ENCODE measurements around the gene C11orf87. TPM values are rescaled to one million over a fixed set of nuclear protein-coding genes. Genes with fewer than 3 reads are reported as not detected.
A peak's percentile ranks its signal among the peaks of the same experiment; 100 is the strongest.

The C11orf87 gene
- total RNA-seq, 1 experiment from 2014 or later = not detected

GRCh38 chr11:109425554-109425953, 3.6 kb downstream of the C11orf87 start:
- intact Hi-C loops (cut with micrococcal nuclease) = loop anchor here (5.0 kb wide), 1 partner anchor 272 kb away; no protein-coding TSS in a partner anchor
- no peak for TF ChIP-seq CTCF (IDR thresholded peaks at IDR 0.05; ENCODE audit: unreplicated experiment)
- BruUV-seq (replicated peaks) = no TSS peak
- H3K4me3 Mint-ChIP-seq (ENCODE audit: unreplicated experiment) = no peak overlapping the region
- ChIA-PET CTCF (interaction anchor here (0.6 kb wide), 1 partner anchor 383 kb away, joined by 3 read pairs; no protein-coding TSS in a partner anchor), POLR2A (no interaction called here)
- H3K36me3 Mint-ChIP-seq (ENCODE audit: insufficient read depth, unreplicated experiment) = no peaks in the 10 kb centered on the region
- H3K27ac Mint-ChIP-seq (ENCODE audit: low read depth, unreplicated experiment) = no peak overlapping the region
- peaks cover 35% of the 10 kb centered on the region for H3K27me3 Mint-ChIP-seq (ENCODE audit: insufficient read depth, unreplicated experiment)
- H3K9me3 Mint-ChIP-seq (ENCODE audit: unreplicated experiment) = no peaks in the 10 kb centered on the region
- peaks cover 8% of the 10 kb centered on the region for H3K4me1 Mint-ChIP-seq (ENCODE audit: insufficient read depth, unreplicated experiment)
- DNase-seq (ENCODE audit: unreplicated experiment) = no peak

GRCh38 chr11:109426442-109427240, 4.7 kb downstream of the C11orf87 start:
- Mint-ChIP-seq H3K27me3 (ENCODE audit: insufficient read depth, unreplicated experiment) (peaks cover 26% of the 10 kb centered on the region), H3K27ac (ENCODE audit: low read depth, unreplicated experiment) (no peak overlapping the region), H3K4me1 (ENCODE audit: insufficient read depth, unreplicated experiment) (peaks cover 8% of the 10 kb centered on the region), H3K36me3 (ENCODE audit: insufficient read depth, unreplicated experiment) (no peaks in the 10 kb centered on the region), H3K9me3 (ENCODE audit: unreplicated experiment) (no peaks in the 10 kb centered on the region), H3K4me3 (ENCODE audit: unreplicated experiment) (no peak overlapping the region)
- no TSS peak for BruUV-seq (replicated peaks)
- TF ChIP-seq CTCF (IDR thresholded peaks at IDR 0.05; ENCODE audit: unreplicated experiment) = peak; percentile 16
- intact Hi-C loops (cut with micrococcal nuclease) = loop anchor here (5.0 kb wide), 1 partner anchor 271 kb away; no protein-coding TSS in a partner anchor
- POLR2A ChIA-PET = interaction anchor here (0.6 to 1.6 kb wide), 3 partner anchors 13 to 1797 kb away, joined by 3 to 6 read pairs (median 3); no protein-coding TSS in a partner anchor
- CTCF ChIA-PET = interaction anchor here (0.7 to 1.4 kb wide), 6 partner anchors 14 to 527 kb away, joined by 3 to 4 read pairs (median 3); no protein-coding TSS in a partner anchor
- peak; percentile 34 for DNase-seq (ENCODE audit: unreplicated experiment)

DNA sequence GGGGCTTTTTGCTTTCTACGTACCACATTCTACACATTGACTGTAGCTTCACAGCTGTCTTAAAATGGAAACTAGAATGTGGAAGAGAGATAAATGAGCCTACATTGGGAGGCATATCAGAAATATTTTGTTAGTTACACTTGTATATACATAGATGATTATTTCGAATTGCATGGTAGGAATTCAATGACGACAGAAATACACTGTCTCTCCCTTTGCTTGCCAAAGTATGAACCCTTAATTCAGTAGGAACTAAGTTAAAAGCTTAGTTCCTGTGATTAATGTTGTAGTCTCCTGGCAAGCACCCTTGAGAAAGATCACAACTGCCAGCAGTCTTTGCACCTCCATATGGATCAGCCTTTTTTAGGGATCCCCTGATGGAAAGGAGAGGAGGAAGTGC, 10.1 kb downstream of the C11orf87 start:
- DNase-seq (ENCODE audit: unreplicated experiment) = no peak
- H3K27me3 Mint-ChIP-seq (ENCODE audit: insufficient read depth, unreplicated experiment) = no peaks in the 10 kb centered on the region
- intact Hi-C loops (cut with micrococcal nuclease) = no loop called here
- no TSS peak for BruUV-seq (replicated peaks)
- H3K4me3 Mint-ChIP-seq (ENCODE audit: unreplicated experiment) = no peak overlapping the region
- POLR2A ChIA-PET = interaction anchor here (0.6 kb wide), 1 partner anchor 535 kb away, joined by 3 read pairs; no protein-coding TSS in a partner anchor
- no peak overlapping the region for H3K27ac Mint-ChIP-seq (ENCODE audit: low read depth, unreplicated experiment)
- H3K36me3 Mint-ChIP-seq (ENCODE audit: insufficient read depth, unreplicated experiment) = no peaks in the 10 kb centered on the region
- CTCF ChIA-PET = interaction anchor here (0.8 kb wide), 1 partner anchor 697 kb away, joined by 3 read pairs; no protein-coding TSS in a partner anchor
- H3K9me3 Mint-ChIP-seq (ENCODE audit: unreplicated experiment) = no peaks in the 10 kb centered on the region
- no peak for TF ChIP-seq CTCF (IDR thresholded peaks at IDR 0.05; ENCODE audit: unreplicated experiment)
- peaks cover 8% of the 10 kb centered on the region for H3K4me1 Mint-ChIP-seq (ENCODE audit: insufficient read depth, unreplicated experiment)

DNA sequence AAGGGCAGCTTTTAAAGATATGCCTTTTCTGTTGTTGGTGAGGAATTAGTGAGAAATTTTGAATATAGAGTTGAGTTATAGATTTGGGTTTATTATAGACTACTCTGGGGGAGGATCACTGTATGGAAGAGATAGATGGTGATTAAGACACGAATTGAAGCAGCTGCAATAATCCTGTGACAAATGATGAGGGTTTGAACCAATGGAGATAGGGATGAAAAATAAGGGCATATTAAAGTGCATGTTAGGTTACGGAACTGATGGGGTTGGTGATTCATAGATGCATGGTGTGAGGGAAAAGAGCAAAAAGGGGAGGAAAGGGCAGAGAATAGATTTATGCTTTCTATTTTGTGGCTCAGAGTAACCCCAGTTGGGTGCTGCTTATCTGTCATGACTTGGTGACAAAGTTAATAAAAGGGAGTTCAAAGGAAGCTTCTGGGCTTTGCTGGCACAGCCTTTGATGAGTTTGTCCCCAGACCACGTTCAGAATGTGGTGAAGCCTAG, 11.8 kb downstream of the C11orf87 start:
- no TSS peak for BruUV-seq (replicated peaks)
- TF ChIP-seq CTCF (IDR thresholded peaks at IDR 0.05; ENCODE audit: unreplicated experiment) = no peak
- Mint-ChIP-seq H3K27ac (ENCODE audit: low read depth, unreplicated experiment) (no peak overlapping the region), H3K36me3 (ENCODE audit: insufficient read depth, unreplicated experiment) (no peaks in the 10 kb centered on the region), H3K4me3 (ENCODE audit: unreplicated experiment) (no peak overlapping the region), H3K27me3 (ENCODE audit: insufficient read depth, unreplicated experiment) (no peaks in the 10 kb centered on the region), H3K9me3 (ENCODE audit: unreplicated experiment) (no peaks in the 10 kb centered on the region), H3K4me1 (ENCODE audit: insufficient read depth, unreplicated experiment) (peaks cover 8% of the 10 kb centered on the region)
- no peak for DNase-seq (ENCODE audit: unreplicated experiment)
- intact Hi-C loops (cut with micrococcal nuclease) = no loop called here
- CTCF ChIA-PET = no interaction called here
- POLR2A ChIA-PET = no interaction called here

Data from MCF 10A (cell line).